T-cell (primary cell): Measurements from ENCODE around the gene FKBP1B. TPM values are rescaled to one million over a fixed set of nuclear protein-coding genes. Genes with fewer than 3 reads are reported as not detected.
"Not testable (repeated sequence)": the region's sequence is repeated elsewhere in the genome, so short reads cannot be mapped to it uniquely, and the experiment has no call there.

Experiments used
- ATAC-seq, 4 experiments: fragments of 200-7000 bp in 3 of 4; fragments of 150-1000 bp in 1 of 4; cut with Tn5 transposase; replicated peaks in 1 of 4; 1 replicate in 3 of 4; 2 replicates in 1 of 4; pipeline ENCODE4 v1.10.0; 2021; ENCODE audit warnings: moderate library complexity in 3 of 4, mild to moderate bottlenecking in 2 of 4, moderate number of reproducible peaks in 1 of 4
- CTCF ChIA-PET, 2 donors: fragments of 300-600 bp; sonication (Branson Sonifier 250); formaldehyde crosslinking; loops; one replicate each; lab custom pipeline; 2022; ENCODE audit warnings: antibody characterized with exemption in 2 of 2; lab: Charles Lee
- POLR2A ChIA-PET, 2 donors: fragments of 300-600 bp; sonication (Branson Sonifier 250); formaldehyde crosslinking; loops; one replicate each; lab custom pipeline; 2022; ENCODE audit warnings: antibody characterized with exemption in 2 of 2; lab: Charles Lee
- DNase-seq, 35 experiments: peaks; one replicate each; pipeline versions ENCODE4 v3.0.0 to v3.0.0-alpha.2; 2013 to 2023
- H3K27ac ChIP-seq: one replicate; pipeline ENCODE4 v1.5.1; 2013; ENCODE audit warnings: low read length
- H3K27me3 ChIP-seq, 2 experiments: replicated peaks in 1 of 2; 1 replicate in 1 of 2; 2 replicates in 1 of 2; pipeline versions ENCODE4 v1.6.1 to v1.7.0; 2013; ENCODE audit warnings: low read length in 1 of 2, mixed read lengths in 1 of 2; ENCODE audit not compliant: control insufficient read depth in 2 of 2, insufficient read depth in 2 of 2; ENCODE audit errors: extremely low read depth in 1 of 2
- H3K36me3 ChIP-seq, 2 donors: 1 replicate in 1 of 2; 2 replicates in 1 of 2; pipeline versions ENCODE4 v1.6.1 to v1.7.0; 2013; ENCODE audit warnings: low read length in 1 of 2; ENCODE audit not compliant: control insufficient read depth in 2 of 2, insufficient read depth in 1 of 2; ENCODE audit errors: extremely low read depth in 1 of 2
- H3K4me1 ChIP-seq, 2 experiments: 1 replicate in 1 of 2; 2 replicates in 1 of 2; pipeline versions ENCODE4 v1.6.1 to v1.7.0; 2013; ENCODE audit warnings: low read length in 2 of 2, mixed read lengths in 1 of 2; ENCODE audit not compliant: insufficient read depth in 2 of 2, control insufficient read depth in 1 of 2; ENCODE audit errors: extremely low read depth in 1 of 2
- H3K4me3 ChIP-seq, 2 donors: 1 replicate in 1 of 2; 2 replicates in 1 of 2; pipeline versions ENCODE4 v1.5.1 to v1.7.0; 2013; ENCODE audit warnings: mild to moderate bottlenecking in 2 of 2, low read length in 1 of 2, moderate library complexity in 1 of 2; ENCODE audit not compliant: control insufficient read depth in 1 of 2; ENCODE audit errors: extremely low read depth in 1 of 2
- H3K9me3 ChIP-seq: 2 replicates; pipeline ENCODE4 v1.7.0; 2013
- H3K27ac Mint-ChIP-seq, 2 donors: one replicate each; pipeline ENCODE4 v1.8.0; 2020 to 2021; ENCODE audit warnings: mild to moderate bottlenecking in 2 of 2, mixed read lengths in 2 of 2
- H3K27me3 Mint-ChIP-seq, 2 donors: one replicate each; pipeline ENCODE4 v1.8.0; 2021 to 2022; ENCODE audit warnings: mixed read lengths in 2 of 2
- H3K36me3 Mint-ChIP-seq: one replicate; pipeline ENCODE4 v1.8.0; 2021; ENCODE audit warnings: mixed read lengths
- H3K4me1 Mint-ChIP-seq, 3 donors: one replicate each; pipeline ENCODE4 v1.8.0; 2020 to 2022; ENCODE audit warnings: mixed read lengths in 3 of 3, mild to moderate bottlenecking in 1 of 3
- H3K4me3 Mint-ChIP-seq, 3 donors: one replicate each; pipeline ENCODE4 v1.8.0; 2020 to 2022; ENCODE audit warnings: mild to moderate bottlenecking in 3 of 3, mixed read lengths in 3 of 3, moderate library complexity in 3 of 3
- H3K9me3 Mint-ChIP-seq, 3 donors: one replicate each; pipeline ENCODE4 v1.8.0; 2020 to 2022; ENCODE audit warnings: mixed read lengths in 3 of 3
- WGBS: methylation state at CpG from one replicate; pipeline ENCODE4 v1.1.5; 2013; ENCODE audit warnings: missing lambda C conversion rate; ENCODE audit not compliant: insufficient coverage; 5-methylcytosine and 5-hydroxymethylcytosine counted together
- total RNA-seq, 35 experiments: library from RNA in 6 of 35; stranded (reverse) in 6 of 35; fragments of 120-200 nt in 1 of 35; gene quantifications; one replicate each; pipeline versions ENCODE4 v1.2.1 to v1.2.4 and lab custom pipeline; 2013 to 2026

FKBP1B gene
- total RNA-seq, 5 donors from 2014 or later (not counting 1 experiment from before 2014, with no cell fraction given): 1.2 to 1.5 (median 1.2) TPM

GRCh38 chr2:24010477-24011249, 38.9 kb upstream of the FKBP1B start:
- no peaks in the 10 kb centered on the region for H3K36me3 Mint-ChIP-seq
- Histone ChIP-seq H3K4me1 (peaks cover 2 to 15% of the 10 kb centered on the region in 2 experiments), H3K27ac (no peak overlapping the region), H3K4me3 (peak overlapping the region in 1 of 2 donors; percentile 39), H3K27me3 (peaks cover 3 to 37% of the 10 kb centered on the region in 2 experiments), H3K36me3 (no peaks in the 10 kb centered on the region), H3K9me3 (no peaks in the 10 kb centered on the region)
- CTCF ChIA-PET: interaction anchor here in 1 of 2 donors (0.6 kb wide), 1 partner anchor 86 kb away, joined by 3 read pairs; no protein-coding TSS in a partner anchor
- peaks cover 21 to 40% of the 10 kb centered on the region in 2 donors for H3K27me3 Mint-ChIP-seq
- WGBS: 63% methylated on average over 25 of the region's 37 CpGs
- peaks cover 0 to 9% (median 3%) of the 10 kb centered on the region in 3 donors for H3K4me1 Mint-ChIP-seq
- H3K9me3 Mint-ChIP-seq: no peaks in the 10 kb centered on the region
- POLR2A ChIA-PET: no interaction called here
- H3K4me3 Mint-ChIP-seq: peak overlapping the region in 1 of 3 donors; percentile 19
- DNase-seq (no peak), ATAC-seq (no peak)
- H3K27ac Mint-ChIP-seq: no peak overlapping the region

GRCh38 chr2:24011250-24012104, 38.1 kb upstream of the FKBP1B start:
- H3K4me3 ChIP-seq: no peak overlapping the region
- DNase-seq: no peak
- peaks cover 0 to 9% (median 3%) of the 10 kb centered on the region in 3 donors for H3K4me1 Mint-ChIP-seq
- H3K9me3 Mint-ChIP-seq: no peaks in the 10 kb centered on the region
- ATAC-seq: no peak
- peak overlapping the region in 1 of 3 donors; percentile 19 for H3K4me3 Mint-ChIP-seq
- peaks cover 3 to 43% of the 10 kb centered on the region in 2 experiments for H3K27me3 ChIP-seq
- H3K9me3 ChIP-seq: no peaks in the 10 kb centered on the region
- POLR2A ChIA-PET: no interaction called here
- no peak overlapping the region for H3K27ac Mint-ChIP-seq
- CTCF ChIA-PET: interaction anchor here (0.6 kb wide), 3 partner anchors 87 to 187 kb away, joined by 3 to 6 read pairs (median 3); no protein-coding TSS in a partner anchor
- H3K36me3 Mint-ChIP-seq: no peaks in the 10 kb centered on the region
- 50% methylated on average over 2 of the region's 7 CpGs for WGBS
- peaks cover 2 to 15% of the 10 kb centered on the region in 2 experiments for H3K4me1 ChIP-seq
- no peaks in the 10 kb centered on the region for H3K36me3 ChIP-seq
- no peak overlapping the region for H3K27ac ChIP-seq
- peaks cover 21 to 40% of the 10 kb centered on the region in 2 donors for H3K27me3 Mint-ChIP-seq

GRCh38 chr2:24012521-24013188, 36.9 kb upstream of the FKBP1B start:
- H3K27me3 Mint-ChIP-seq: peaks cover 21 to 40% of the 10 kb centered on the region in 2 donors
- POLR2A ChIA-PET: no interaction called here
- H3K36me3 ChIP-seq: no peaks in the 10 kb centered on the region
- WGBS: 87% methylated on average over 6 of the region's 9 CpGs
- H3K4me3 Mint-ChIP-seq: no peak overlapping the region
- H3K4me1 Mint-ChIP-seq: peaks cover 0 to 9% (median 3%) of the 10 kb centered on the region in 3 donors
- H3K27ac Mint-ChIP-seq: no peak overlapping the region
- peaks cover 3 to 43% of the 10 kb centered on the region in 2 experiments for H3K27me3 ChIP-seq
- ATAC-seq: no peak
- no peaks in the 10 kb centered on the region for H3K9me3 ChIP-seq
- no peak for DNase-seq
- no peaks in the 10 kb centered on the region for H3K36me3 Mint-ChIP-seq
- H3K27ac ChIP-seq: no peak overlapping the region
- H3K4me3 ChIP-seq: no peak overlapping the region
- CTCF ChIA-PET: no interaction called here
- peaks cover 2 to 15% of the 10 kb centered on the region in 2 experiments for H3K4me1 ChIP-seq
- no peaks in the 10 kb centered on the region for H3K9me3 Mint-ChIP-seq

- ATAC-seq, H3K4me3 Mint-ChIP-seq, H3K36me3 ChIP-seq, H3K4me1 Mint-ChIP-seq, H3K4me3 ChIP-seq, H3K9me3 Mint-ChIP-seq, POLR2A ChIA-PET, H3K4me1 ChIP-seq, H3K27ac Mint-ChIP-seq, DNase-seq, H3K9me3 ChIP-seq, H3K36me3 Mint-ChIP-seq, H3K27ac ChIP-seq: not testable (repeated sequence)
- WGBS: no CpG with 5 or more reads among the region's 6 CpGs
- peaks cover 14 to 25% of the 10 kb centered on the region in 2 donors for H3K27me3 Mint-ChIP-seq
- peaks cover 0 to 32% of the 10 kb centered on the region in 2 experiments for H3K27me3 ChIP-seq
- CTCF ChIA-PET: interaction anchor here in 1 of 2 donors (1.4 kb wide), 1 partner anchor 12 kb away, joined by 3 read pairs; no protein-coding TSS in a partner anchor
Observed at GRCh38 chr2:24014902-24015301, 34.6 kb upstream of the FKBP1B start.

- no peak overlapping the region for H3K4me3 Mint-ChIP-seq
Observed at GRCh38 chr2:24015562-24016375, 33.8 kb upstream of the FKBP1B start.

More at GRCh38 chr2:24015562-24016375, 33.8 kb upstream of the FKBP1B start:
- ATAC-seq (no peak), DNase-seq (no peak)
- Mint-ChIP-seq H3K27me3 (peaks cover 14 to 23% of the 10 kb centered on the region in 2 donors), H3K36me3 (no peaks in the 10 kb centered on the region), H3K9me3 (no peaks in the 10 kb centered on the region), H3K27ac (no peak overlapping the region), H3K4me1 (peaks cover 0 to 4% (median 3%) of the 10 kb centered on the region in 3 donors)
- Histone ChIP-seq H3K9me3 (no peaks in the 10 kb centered on the region), H3K4me1 (peaks cover 0 to under 1% of the 10 kb centered on the region in 2 experiments), H3K36me3 (no peaks in the 10 kb centered on the region), H3K4me3 (no peak overlapping the region), H3K27me3 (peaks cover 0 to 24% of the 10 kb centered on the region in 2 experiments), H3K27ac (no peak overlapping the region)
- ChIA-PET POLR2A (no interaction called here), CTCF (interaction anchor here in 1 of 2 donors (1.4 kb wide), 1 partner anchor 13 kb away, joined by 3 read pairs; no protein-coding TSS in a partner anchor)
- 93% methylated on average over 8 of the region's 11 CpGs for WGBS
